ENCODE data around the gene SHISAL1.

The SHISAL1 gene

DNA sequence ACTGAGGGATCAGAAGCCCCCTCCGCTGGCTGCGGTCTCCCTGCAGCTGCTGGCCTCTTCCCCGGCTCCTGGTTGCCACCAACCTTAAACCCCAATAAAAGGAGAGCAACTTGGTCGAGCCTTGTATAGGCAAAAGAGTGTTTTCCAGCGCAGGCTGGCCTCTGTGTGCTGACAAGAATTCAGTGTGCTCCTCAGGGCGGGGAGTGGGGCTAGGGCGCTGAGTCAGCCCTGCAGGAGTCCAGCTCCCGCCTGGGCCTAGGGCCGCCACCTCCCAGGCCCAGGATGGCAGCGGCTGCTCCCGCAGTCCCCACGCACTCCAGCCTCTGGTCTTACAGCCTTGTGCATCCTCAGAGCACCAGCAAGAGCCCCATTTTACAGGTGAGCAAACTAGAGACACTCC is at the start of gene SHISAL1:
Gene SHISAL1 (minus strand): TSS at position 186 of the 400 bp plus-strand sequence. CDS start 12,006 bp downstream, outside the sequence.
- DNase-seq, result no peak

GRCh38 chr22:44361391-44362126 is 48.8 kb upstream of the SHISAL1 start:
- DNase-seq, result no peak

- peak; percentile 88 for DNase-seq
Observed at GRCh38 chr22:44360668-44361381, 48.1 kb upstream of the SHISAL1 start.

DNA sequence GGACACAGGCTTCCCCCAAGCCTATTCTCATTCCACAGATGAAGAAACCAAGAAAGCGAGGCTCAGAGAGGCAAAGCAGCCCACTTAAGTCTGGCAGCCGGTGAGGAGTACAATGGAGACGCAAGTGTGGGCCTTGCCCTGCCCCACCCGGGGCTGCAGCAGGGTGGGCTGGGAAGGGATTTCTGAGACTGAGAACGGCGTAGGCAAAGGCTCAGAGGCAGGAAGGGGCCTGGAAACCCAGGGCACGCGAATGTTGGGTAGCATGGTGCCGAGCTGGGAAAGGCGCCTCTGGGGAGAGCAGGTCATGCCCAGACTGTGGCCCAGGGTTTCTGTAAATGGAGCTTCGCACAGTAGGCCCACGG is 47.5 kb upstream of the SHISAL1 start:
- DNase-seq, result no peak

GRCh38 chr22:44359496-44360110 is 46.9 kb upstream of the SHISAL1 start:
- no peak for DNase-seq

GRCh38 chr22:44358709-44359440 is 46.1 kb upstream of the SHISAL1 start:
- DNase-seq, result no peak

- DNase-seq, result no peak
Observed at GRCh38 chr22:44357966-44358465, 45.3 kb upstream of the SHISAL1 start.

DNA sequence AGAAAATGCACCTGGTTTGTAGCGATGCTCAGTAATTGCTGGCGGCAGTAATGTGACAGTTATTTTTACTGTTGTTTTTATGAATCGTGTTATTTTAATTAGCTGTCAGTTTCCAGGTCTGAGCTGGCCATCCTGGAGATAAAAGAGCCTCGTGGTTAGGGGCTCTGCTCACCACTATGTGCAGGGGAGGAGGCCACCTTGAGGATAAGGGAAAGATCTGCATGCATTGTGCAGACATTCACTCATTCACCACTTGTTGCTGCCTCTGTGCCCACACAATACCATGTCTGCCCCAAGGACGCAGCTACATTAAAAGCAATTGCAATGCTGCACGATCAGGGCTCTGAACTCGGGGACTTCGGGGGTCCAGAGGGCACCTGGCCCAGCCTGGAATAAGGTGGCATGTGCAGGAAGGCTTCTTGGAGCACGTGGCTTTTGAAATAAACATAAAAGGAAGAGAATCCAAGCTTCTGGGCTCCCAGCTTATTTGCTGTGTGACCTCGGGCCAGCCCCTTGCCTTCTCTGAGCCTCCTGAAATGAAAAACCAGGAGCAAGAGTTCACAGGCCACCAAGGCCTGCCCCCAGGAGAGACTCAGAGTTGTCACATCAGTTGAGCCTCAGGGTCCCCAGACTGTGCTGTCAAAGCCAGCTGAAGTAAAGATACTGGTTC is 44.7 kb upstream of the SHISAL1 start:
- no peak for DNase-seq

GRCh38 chr22:44355716-44356070 is 42.9 kb upstream of the SHISAL1 start:
- DNase-seq, result no peak

GRCh38 chr22:44354288-44354687 is 41.5 kb upstream of the SHISAL1 start:
- no peak for DNase-seq

DNA sequence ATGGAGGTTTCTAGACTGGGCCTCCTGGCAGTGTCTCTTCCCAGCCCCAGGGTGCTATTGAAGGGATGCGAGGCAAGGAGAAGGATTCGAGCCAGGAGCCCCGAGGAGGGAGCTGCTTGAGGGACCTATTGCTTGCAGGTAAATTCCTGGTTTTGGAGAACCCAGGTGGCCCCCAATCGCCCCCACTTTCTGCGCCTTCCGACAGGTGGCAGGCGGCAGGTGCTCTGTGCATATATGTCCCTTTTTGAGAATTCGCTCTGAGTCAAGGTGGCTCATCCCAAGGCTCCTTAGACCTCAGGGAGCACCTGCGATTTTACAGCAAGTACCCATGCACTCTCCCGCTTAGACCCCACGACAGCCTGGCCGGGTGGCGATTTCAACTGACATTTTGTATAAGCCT is 40.3 kb upstream of the SHISAL1 start:
- no peak for DNase-seq

DNA sequence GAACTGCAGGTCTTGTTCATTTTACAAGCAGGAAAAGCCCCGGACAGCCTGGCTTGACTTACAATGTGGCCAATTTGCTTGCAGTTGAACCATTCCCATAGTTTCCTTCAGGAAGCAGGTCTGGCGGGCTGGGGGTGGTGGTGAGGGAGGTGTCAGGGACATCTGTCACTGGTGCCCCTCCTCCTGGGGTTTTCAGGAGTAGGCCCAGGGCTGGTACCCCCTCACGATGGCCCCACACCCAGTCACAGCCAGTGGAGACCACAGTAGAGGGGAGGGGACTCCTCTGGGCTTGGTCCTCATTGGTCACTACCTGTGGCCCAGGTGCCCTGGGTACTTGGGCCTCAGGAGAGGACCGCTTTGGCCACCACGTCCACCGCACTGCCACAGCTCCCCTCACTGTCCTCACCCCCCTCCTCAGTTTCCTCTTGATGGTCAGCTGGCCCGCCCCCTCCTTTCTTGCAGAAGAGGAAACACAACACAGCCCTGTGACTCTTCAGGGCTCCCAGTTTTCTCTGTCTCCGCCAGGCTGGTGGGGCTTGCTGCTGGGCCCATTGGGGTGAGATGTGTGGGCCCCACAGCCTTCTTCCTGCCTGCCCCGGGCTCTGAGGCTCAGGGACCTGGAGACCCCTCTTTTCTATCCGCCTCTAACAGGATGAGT is 39.8 kb upstream of the SHISAL1 start:
- no peak for DNase-seq

DNA sequence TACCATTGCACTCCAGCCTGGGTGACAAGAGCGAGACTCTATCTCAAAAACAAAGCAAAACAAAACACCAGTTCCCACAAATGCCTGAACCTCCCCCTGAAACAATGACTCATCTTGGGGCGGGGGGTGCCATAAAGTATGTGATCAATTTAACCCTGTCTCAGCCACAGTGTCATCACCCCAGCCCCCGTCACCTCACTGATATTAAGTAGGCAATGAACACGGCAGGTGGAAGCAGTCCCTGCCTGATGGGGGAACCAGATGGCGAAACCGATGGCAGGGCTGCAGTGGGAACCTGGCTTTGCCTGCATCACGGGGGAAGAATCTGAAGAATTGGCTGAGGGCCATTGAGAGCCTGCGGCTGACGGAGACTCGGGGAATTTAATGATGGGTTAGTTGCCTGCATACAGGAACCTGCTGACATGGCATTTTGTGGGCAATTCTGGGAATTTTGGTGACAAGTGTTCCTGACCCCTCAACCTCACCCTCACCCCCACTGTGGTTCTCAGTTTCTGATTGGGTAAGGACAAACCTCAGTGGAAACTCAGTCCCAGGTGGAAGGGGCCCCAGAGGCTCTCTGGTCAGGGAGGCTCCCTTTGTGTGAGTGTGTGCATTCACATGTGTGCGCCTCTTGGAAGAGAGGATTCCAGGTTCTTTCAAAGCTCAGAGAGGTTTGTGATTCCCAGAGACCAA is 39.1 kb upstream of the SHISAL1 start:
- DNase-seq, result peak; percentile 26

DNA sequence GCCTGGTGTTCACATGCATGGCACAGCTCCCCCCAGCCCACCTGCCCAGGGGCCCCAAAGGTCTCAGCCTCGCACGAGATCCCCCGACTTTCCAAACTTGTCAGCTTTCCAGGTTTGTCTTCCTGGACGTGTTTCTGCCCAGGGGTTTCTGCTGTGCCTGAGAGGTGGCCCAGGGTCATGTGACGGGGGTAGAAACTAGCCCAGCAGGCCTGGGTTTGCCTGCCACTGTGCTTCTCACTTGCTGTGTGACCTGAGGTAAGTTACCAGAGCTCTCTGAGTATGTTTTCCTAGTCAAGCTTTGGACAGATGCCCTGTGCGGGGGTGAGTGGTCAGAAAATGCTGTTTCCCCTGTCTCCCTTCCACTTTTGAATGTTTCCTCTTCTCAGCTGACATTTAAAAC is 38.3 kb upstream of the SHISAL1 start:
- DNase-seq, result no peak

DNA sequence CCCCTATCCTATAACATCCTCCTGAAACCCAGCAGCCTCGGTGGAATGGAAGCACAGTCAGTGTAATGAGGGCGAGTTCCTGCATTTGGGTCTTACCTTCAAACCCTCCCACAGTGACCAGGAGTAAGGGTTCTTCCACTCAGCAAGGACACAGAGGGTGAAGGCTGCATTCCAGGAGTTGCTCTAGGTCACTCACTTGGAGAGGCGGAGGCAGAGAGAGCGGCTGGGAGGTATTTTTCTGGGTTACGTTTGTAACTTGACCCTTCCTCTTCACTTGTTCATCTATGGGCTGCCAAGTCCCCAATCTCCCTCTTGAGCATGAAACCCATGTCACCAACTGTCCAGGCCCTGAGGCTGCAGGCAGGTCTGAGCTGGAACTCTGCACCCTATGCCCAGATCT is 36.8 kb upstream of the SHISAL1 start:
- DNase-seq, result no peak

DNA sequence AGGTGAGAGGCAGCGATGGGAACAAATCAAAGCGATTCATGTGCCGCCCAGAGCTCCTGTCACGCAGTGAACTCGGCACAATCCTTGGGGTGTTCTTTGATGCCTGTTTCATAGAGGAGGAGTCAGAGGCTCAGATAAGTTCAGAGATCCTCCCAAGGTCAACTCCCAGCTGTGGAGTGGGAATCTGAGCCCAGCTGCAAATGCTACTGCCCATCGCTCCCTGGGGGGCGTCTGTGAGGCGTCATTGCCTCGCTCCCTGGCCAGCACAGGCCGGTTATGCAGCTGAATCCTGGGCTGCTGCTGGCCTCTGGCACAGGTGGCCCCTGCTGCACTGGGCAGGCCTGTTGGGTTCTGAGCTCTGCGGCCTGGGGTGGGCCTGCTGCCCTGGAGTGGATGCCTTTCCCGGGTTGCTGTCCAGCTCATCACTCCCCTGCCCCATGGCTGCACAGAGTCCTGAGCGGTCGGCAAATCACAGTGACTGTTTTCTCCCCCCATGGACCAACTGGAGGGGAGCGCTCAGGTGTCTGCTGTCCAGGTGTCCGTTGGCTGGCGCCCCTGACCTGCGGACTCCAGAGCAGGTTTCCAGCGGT is 36.3 kb upstream of the SHISAL1 start:
- no peak for DNase-seq

DNA sequence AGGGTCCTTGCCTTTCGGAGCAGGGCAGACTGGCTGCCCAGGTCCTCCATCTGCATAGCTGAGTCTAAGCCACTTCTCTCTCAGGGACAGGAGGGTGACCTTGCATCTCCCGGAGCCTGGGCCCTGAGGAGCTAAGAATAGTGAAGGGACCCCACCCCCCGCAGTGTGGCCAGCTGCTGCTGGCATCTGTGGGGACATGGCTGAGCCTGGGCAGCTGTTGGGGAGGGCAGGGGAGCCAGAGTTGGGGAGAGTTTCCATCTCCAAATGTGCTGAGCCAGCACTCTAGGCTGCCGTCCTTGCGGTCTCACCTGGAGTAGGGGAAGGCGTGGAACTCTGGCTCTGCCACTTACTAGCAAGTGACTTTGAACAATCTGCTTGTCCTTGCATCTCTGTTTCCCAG is 34.8 kb upstream of the SHISAL1 start:
- DNase-seq, result no peak

DNA sequence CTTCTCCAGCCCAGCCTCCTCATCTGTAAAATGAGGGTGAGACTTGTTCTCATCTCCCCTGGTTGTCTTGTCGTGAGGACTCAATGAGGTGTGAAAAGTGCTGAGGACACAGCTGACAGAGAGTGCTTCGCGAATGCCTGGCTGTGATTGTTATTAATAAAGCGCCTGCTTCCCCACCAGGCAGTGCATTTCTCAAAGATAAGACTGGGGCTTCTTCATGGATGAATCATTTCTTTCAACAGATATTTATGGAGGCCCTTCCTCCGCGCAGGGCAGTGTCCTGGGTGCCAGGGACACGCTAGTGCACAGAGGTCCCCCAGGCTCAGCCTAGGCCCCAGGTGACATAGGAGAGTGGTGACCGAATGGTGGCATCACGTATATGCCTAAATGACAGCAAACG is 34.3 kb upstream of the SHISAL1 start:
- no peak for DNase-seq

GRCh38 chr22:44345872-44346271 is 33.1 kb upstream of the SHISAL1 start:
- no peak for DNase-seq

GRCh38 chr22:44344407-44344806 is 31.7 kb upstream of the SHISAL1 start:
- no peak for DNase-seq

DNA sequence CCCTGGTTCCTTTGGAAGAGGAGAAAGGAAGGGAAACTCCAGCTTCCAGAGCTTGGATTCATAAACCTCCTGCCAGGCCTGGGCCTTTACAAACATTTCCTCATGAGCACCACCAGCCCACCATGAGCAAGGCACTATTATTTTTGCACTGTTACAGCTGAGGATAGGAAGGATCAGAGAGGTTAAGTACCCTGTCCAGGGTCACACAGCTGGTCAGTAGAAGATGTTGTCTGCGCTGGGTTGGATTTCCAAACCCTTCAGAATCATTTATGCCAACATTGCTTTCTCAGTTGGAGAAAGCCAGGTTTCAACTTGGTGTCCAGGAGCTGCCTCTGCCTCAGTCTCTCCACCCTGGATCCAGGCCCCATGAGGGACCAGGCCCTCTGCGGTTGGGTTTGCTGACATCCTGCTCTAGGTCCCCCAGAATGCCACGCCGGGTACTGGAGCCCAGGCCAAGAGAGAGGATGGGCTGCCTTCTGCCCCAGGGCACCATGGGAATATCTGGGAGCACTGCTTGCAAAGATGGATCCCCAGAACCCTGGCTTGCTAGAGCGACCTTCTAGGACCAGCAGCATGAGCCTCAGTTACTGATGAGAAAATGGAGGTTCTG is 29.7 kb upstream of the SHISAL1 start:
- DNase-seq, result no peak
